Measurements from ENCODE around the gene RAB11FIP4.

RAB11FIP4 gene

DNA sequence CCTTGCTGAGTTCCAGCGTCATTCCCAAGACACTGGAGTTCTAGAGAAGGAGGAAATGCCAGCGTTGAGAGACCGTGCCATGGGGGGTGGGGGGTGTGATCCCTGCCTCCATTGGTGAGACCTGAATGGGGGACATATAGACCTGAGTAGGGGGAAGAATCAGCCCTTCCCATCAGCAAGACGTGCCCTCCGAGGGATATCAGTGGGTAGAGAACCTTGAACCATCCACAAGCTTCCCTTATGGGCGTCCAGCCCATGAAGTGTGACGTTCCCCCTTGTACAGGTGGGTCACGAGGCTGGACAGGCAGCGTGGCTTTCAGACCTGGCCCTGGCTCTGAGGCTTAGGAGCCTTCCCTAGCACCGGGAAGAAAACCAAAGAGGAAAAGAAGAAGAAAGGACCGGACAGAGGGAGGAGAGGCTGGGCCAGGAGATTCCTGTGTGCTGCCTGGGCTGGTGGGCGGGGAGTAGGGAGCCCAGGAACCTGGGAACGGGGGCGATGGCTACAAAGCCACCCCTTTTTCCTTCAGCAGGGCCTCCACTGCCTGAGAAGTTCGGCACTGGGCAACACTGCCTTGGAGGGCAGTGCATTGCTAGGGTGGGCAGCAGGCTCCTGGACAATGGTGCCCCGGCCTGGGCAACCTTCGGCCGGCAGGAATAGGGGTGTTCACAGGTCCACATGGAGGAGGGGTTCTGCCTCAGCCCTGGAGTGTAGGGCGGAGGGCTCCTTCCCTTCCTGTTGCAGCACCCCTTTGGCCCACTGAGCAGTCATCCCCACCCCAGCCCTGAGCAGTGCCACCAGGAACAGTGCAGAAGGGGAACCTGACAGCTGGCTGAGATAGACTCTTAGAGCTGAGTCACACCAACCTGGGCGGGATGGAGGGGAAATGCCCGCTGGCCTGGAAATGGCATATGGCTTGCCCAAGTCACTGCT is 7.2 kb downstream of the RAB11FIP4 start:
- DNase-seq (ENCODE audit: insufficient read length) (no peak), FAIRE-seq (no peak)
- TF ChIP-seq TAF1 (IDR thresholded peaks at IDR 0.05; ENCODE audit: borderline replicate concordance, low read depth, low read length): no peak
- TF ChIP-seq POLR2AphosphoS5 (IDR thresholded peaks at IDR 0.05; ENCODE audit: low read depth, low read length): no peak
- TF ChIP-seq POLR2A (IDR thresholded peaks at IDR 0.05; ENCODE audit: low read depth, low read length): no peak

DNA sequence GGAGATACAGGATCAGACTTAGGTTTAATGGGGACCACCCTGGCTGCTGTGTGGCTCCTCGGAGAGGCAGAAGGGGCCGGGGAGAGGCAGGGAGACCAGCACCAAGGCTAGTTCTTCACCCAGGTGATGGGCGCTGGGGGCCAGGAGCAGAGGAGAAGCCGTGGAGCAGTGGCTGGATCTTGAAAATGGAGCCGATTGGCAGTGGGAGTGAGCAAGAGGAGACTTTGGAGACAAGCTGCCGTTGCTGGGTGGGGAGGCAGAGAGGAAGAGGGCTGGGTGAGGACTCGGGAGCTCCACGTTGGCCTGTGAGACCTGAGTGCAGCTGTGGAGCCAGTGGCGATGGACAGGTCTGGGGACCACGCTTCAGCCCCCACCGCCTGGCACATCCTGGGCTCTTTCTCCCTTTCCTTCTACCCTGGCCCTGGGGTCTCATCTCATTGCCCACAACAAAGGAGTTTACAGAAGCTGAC is 9.0 kb downstream of the RAB11FIP4 start:
- DNase-seq (ENCODE audit: insufficient read length): no peak
- no peak for FAIRE-seq
- TF ChIP-seq POLR2AphosphoS5 (IDR thresholded peaks at IDR 0.05; ENCODE audit: low read depth, low read length) (no peak), POLR2A (IDR thresholded peaks at IDR 0.05; ENCODE audit: low read depth, low read length) (no peak), TAF1 (IDR thresholded peaks at IDR 0.05; ENCODE audit: borderline replicate concordance, low read depth, low read length) (no peak)

DNA sequence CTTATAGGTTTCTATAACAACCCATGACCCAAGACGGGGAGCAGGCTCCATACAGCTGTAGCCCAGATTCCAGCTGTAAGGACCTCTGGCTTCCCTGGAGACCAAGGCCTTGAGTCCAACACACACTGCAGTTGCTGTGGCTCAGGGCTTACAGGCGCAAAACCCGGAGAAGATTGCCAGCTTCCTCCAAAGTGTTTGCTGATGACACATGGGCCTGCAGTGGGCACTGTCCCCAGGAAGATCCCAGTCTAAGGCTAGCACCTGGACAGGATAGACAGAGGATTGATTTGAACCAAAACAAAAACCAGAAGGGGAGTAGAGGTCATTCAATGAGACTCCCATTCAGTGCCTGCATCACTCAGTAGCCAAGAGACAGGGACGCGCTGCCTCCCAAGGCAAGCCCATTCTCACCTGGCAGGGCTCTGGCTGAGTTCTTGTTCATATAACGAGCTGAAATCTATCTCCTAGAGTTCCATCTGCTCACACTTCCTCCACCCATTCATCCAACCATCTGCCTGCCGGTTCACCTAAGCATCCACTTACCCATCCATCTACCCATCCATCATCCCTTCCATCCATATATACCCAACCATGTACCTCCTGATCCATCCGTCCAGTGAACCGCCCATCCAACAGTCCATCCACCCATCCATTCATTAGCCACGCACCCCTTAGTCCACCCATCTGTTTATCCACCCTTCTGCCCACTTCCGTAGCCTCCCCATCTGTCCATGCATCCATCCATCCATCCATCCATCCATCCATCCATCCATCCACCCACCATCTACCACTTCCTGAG is 10.2 kb downstream of the RAB11FIP4 start:
- FAIRE-seq (no peak), DNase-seq (ENCODE audit: insufficient read length) (no peak)
- TF ChIP-seq TAF1 (IDR thresholded peaks at IDR 0.05; ENCODE audit: borderline replicate concordance, low read depth, low read length) (no peak), POLR2A (IDR thresholded peaks at IDR 0.05; ENCODE audit: low read depth, low read length) (no peak), POLR2AphosphoS5 (IDR thresholded peaks at IDR 0.05; ENCODE audit: low read depth, low read length) (no peak)

DNA sequence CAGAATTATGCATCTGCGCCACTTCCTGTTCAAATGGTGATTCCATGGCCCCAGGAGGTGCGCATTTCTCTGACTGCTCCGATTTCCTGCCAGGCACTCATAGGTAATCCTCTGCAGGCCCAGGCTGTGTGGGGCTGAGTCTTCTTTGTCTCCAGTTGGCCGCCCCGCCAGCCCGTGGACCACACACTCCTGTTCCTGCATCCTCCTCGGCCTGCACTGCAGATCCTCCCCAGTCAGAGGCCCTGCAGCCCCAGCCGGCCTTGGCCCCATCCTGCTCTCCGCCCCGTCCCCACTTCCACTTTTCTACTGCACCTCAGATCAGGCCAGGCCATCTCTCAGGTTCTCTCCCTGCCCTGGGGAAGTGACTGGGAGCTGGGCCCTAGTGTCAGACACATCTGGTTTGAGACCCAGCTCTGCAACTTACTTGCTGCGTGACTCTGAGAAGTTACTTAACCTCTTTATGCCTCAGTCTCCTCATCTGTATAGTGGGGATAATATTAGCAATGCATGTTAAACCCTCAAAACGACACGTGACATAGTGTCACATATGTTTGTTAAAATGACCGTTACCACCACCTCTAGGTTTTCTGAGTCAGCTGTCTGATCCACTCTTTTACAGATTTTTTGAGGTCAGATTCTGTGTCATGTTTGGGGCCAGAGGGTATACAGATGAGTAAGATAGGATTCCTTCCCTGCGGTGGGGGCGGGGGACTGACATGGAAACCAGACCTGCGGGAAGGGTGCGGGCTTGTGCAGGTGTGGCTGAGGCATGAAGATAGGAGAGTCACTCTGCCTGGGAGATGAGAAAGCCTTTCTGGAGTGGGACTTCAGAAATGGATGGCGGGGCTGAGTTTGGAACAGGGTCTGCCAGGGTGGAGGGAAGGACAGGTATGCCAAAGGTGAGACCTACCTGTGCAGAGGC is 12.8 kb downstream of the RAB11FIP4 start:
- DNase-seq (ENCODE audit: insufficient read length): no peak
- no peak for FAIRE-seq
- TF ChIP-seq POLR2AphosphoS5 (IDR thresholded peaks at IDR 0.05; ENCODE audit: low read depth, low read length) (no peak), TAF1 (IDR thresholded peaks at IDR 0.05; ENCODE audit: borderline replicate concordance, low read depth, low read length) (no peak), POLR2A (IDR thresholded peaks at IDR 0.05; ENCODE audit: low read depth, low read length) (no peak)

DNA sequence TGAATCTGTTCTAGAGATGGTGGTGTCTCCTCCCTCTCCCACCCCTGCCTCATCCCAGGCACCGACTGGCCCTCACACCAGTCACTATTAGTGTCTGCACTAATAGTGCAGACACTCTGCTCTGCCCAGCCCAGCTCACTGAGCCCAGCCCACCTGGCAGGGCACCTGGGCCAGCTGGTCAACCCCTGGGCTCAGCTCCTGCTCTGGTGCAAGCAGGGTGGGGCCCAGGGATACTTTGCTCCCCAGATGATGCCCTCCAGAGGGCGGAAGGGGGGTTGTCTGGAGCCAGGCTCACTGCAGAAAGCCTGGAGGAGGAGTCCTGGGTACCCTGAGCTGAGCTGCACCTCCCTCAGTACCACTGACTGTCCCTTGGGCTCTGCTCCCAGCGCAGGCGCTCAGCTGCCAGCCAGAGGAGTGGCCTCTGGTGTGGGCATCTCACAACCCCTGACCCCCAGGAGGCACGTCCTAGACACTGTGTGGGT is 14.5 kb downstream of the RAB11FIP4 start:
- FAIRE-seq: no peak
- DNase-seq (ENCODE audit: insufficient read length): no peak
- TF ChIP-seq POLR2A (IDR thresholded peaks at IDR 0.05; ENCODE audit: low read depth, low read length) (no peak), POLR2AphosphoS5 (IDR thresholded peaks at IDR 0.05; ENCODE audit: low read depth, low read length) (no peak), TAF1 (IDR thresholded peaks at IDR 0.05; ENCODE audit: borderline replicate concordance, low read depth, low read length) (no peak)

DNA sequence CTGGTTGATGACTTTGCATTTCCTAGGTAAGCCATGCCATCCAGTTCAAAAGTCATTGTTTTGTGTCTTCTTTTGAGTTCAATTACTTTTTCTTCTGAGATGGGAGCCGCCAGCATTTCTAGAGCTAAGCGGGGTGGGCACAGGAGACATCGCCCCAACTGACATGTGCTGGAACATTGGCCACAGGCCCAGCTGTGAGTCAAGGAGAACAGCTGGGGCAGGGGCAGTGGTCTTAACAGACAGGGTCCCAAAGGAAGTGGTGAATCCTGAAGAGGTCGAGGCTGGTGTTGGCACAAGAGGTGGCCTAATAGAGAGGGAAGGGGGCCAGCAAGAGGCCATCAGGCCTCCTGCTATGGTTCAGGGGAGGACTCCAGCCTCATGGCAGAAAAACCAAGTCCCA is 17.1 kb downstream of the RAB11FIP4 start:
- FAIRE-seq (no peak), DNase-seq (ENCODE audit: insufficient read length) (no peak)
- TF ChIP-seq POLR2A (IDR thresholded peaks at IDR 0.05; ENCODE audit: low read depth, low read length) (no peak), TAF1 (IDR thresholded peaks at IDR 0.05; ENCODE audit: borderline replicate concordance, low read depth, low read length) (no peak), POLR2AphosphoS5 (IDR thresholded peaks at IDR 0.05; ENCODE audit: low read depth, low read length) (no peak)

DNA sequence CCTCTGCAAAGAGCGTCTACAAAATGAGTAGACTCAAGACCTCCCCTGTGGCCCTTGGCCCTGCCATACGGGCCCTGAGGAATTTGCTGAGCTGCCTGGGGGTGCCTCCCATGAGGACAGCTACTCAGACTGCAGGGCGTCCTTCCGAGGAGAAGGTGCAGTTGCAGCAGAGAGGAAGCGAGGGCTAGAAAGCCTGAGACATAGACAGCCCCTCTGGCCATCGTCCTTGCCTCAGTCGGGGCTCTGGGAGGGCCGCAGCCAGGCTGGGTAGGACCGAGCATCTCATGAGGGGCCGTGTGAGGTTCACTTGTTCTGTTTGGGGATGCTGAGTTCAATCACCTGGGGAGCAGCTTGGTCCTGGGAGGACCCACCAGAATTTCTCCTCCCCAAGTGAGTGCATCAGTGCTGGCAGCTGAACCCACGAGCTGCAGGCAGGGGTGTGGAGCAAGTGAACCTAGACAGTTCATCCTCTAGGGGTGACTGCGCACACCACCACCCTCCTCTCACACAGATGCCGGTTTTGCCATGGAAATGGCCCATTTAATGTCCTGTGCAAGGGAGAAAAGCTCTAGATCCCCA is 20.3 kb downstream of the RAB11FIP4 start:
- FAIRE-seq (no peak), DNase-seq (ENCODE audit: insufficient read length) (no peak)
- TF ChIP-seq POLR2AphosphoS5 (IDR thresholded peaks at IDR 0.05; ENCODE audit: low read depth, low read length): no peak
- no peak for TF ChIP-seq POLR2A (IDR thresholded peaks at IDR 0.05; ENCODE audit: low read depth, low read length)
- no peak for TF ChIP-seq TAF1 (IDR thresholded peaks at IDR 0.05; ENCODE audit: borderline replicate concordance, low read depth, low read length)

DNA sequence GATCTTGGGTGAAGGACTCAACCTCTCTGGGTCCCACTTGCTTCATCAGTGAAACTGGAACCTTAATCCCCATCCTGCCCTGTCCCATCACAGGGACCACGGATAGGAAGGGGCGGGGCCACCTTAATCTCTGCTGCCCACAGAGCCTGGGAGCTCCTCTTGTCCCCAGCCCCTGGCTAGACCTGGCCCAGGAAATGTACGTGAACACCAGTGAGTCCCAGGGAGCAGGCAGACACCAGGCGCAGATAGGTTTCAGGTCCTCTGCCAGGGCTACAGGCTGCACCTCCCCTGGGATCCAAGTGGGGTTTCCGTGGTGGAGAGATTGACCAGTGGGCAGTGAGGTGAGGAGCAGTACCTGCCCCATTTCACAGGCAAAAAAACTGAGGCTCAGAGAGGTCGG is 21.0 kb downstream of the RAB11FIP4 start:
- FAIRE-seq (no peak), DNase-seq (ENCODE audit: insufficient read length) (no peak)

DNA sequence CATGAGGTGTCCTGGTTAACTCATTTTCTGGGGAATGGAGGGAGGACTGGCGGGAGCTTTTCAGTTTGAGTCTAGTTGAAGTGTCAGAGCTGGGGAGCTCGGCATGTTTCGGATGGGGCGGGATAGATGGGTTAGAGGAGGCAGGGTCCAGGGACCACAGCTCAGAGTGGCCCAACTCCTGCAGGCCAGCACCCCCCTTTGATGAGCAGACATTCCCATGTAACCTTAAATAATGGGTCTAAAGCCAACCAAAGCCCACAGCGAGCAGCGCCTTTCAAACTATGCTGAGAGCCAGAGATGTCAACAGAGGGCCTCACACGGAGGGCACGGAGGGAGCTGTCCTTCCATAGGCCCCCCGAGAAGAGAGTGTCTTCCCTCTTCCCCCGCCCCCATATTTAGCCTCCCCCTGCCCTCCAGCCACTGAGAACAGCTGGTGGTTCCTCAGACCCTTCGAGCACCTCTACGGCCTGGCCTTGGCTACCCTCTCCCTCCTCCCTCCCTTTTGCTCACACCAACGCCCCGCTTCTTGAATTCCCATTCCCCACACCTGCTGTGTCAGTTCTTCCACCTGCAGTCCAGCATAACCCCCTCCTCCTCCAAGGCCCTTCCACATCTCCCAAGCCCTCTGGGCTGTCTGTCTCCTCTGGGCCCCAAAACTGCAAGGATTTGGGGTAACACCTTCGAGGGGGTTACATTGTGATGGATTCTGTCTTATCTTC is 21.8 kb downstream of the RAB11FIP4 start:
- FAIRE-seq (no peak), DNase-seq (ENCODE audit: insufficient read length) (no peak)
- TF ChIP-seq POLR2AphosphoS5 (IDR thresholded peaks at IDR 0.05; ENCODE audit: low read depth, low read length): no peak
- TF ChIP-seq POLR2A (IDR thresholded peaks at IDR 0.05; ENCODE audit: low read depth, low read length): no peak
- no peak for TF ChIP-seq TAF1 (IDR thresholded peaks at IDR 0.05; ENCODE audit: borderline replicate concordance, low read depth, low read length)

More for the DNA sequence above, 21.0 kb downstream of the RAB11FIP4 start:
- TF ChIP-seq POLR2AphosphoS5 (IDR thresholded peaks at IDR 0.05; ENCODE audit: low read depth, low read length): no peak
- TF ChIP-seq TAF1 (IDR thresholded peaks at IDR 0.05; ENCODE audit: borderline replicate concordance, low read depth, low read length): no peak
- TF ChIP-seq POLR2A (IDR thresholded peaks at IDR 0.05; ENCODE audit: low read depth, low read length): no peak
